Neuronal stem cell (in vitro differentiated cells): Measurements from ENCODE around the gene MUC20.
"Not testable (repeated sequence)": the region's sequence is repeated elsewhere in the genome, so short reads cannot be mapped to it uniquely, and the experiment has no call there.

Experiments
- DNase-seq: peaks from one replicate; pipeline ENCODE4 v3.0.0-alpha.2; 2013; ENCODE audit warnings: low spot score
- H2AFZ ChIP-seq: one replicate; pipeline ENCODE4 v1.6.1; 2013; ENCODE audit warnings: mild to moderate bottlenecking, low read length, inconsistent platforms
- H2AK5ac ChIP-seq: 2 replicates; pipeline ENCODE4 v1.6.1; 2013; ENCODE audit warnings: low read depth, mild to moderate bottlenecking, inconsistent platforms, low read length, moderate library complexity, mixed read lengths
- H2BK120ac ChIP-seq: 2 replicates; pipeline ENCODE4 v1.6.1; 2013; ENCODE audit warnings: low read depth, mild to moderate bottlenecking, inconsistent platforms, low read length, moderate library complexity, mixed read lengths
- H2BK12ac ChIP-seq: one replicate; pipeline ENCODE4 v1.6.1; 2013; ENCODE audit warnings: low read length, inconsistent platforms
- H2BK15ac ChIP-seq: 2 replicates; pipeline ENCODE4 v1.6.1; 2013; ENCODE audit warnings: mild to moderate bottlenecking, low read length, inconsistent platforms, mixed read lengths
- H2BK5ac ChIP-seq: one replicate; pipeline ENCODE4 v1.6.1; 2013; ENCODE audit warnings: inconsistent platforms, mild to moderate bottlenecking, low read length, moderate library complexity
- H3K14ac ChIP-seq: one replicate; pipeline ENCODE4 v1.6.1; 2013; ENCODE audit warnings: low read length, inconsistent platforms
- H3K18ac ChIP-seq: 2 replicates; pipeline ENCODE4 v1.6.1; 2013; ENCODE audit warnings: low read length, inconsistent platforms
- H3K23ac ChIP-seq: 2 replicates; pipeline ENCODE4 v1.6.1; 2013; ENCODE audit warnings: low read depth, mild to moderate bottlenecking, mixed read lengths, low read length, inconsistent platforms; ENCODE audit not compliant: poor library complexity
- H3K27ac ChIP-seq: replicated peaks from 3 replicates; pipeline ENCODE4 v1.5.1; 2013; ENCODE audit warnings: low read length, inconsistent platforms
- H3K27me3 ChIP-seq, 3 experiments: 2 replicates each; pipeline ENCODE4 v1.6.1; 2013; ENCODE audit warnings: low read length in 3 of 3, mild to moderate bottlenecking in 2 of 3, inconsistent platforms in 1 of 3, low read depth in 1 of 3, mixed read lengths in 1 of 3, moderate library complexity in 1 of 3; ENCODE audit not compliant: control insufficient read depth in 3 of 3, insufficient read depth in 3 of 3
- H3K36me3 ChIP-seq, 2 donors: replicated peaks in 1 of 2; 2 replicates each; pipeline ENCODE4 v1.6.1; 2013; ENCODE audit warnings: low read length in 2 of 2; ENCODE audit not compliant: control insufficient read depth in 2 of 2, insufficient read depth in 2 of 2
- H3K4ac ChIP-seq: 2 replicates; pipeline ENCODE4 v1.6.1; 2013; ENCODE audit warnings: inconsistent platforms, mild to moderate bottlenecking, low read length, moderate library complexity
- H3K4me1 ChIP-seq, 2 donors: 1 replicate in 1 of 2; 2 replicates in 1 of 2; pipeline ENCODE4 v1.6.1; 2013; ENCODE audit warnings: low read length in 2 of 2, low read depth in 1 of 2; ENCODE audit not compliant: control insufficient read depth in 2 of 2, insufficient read depth in 1 of 2
- H3K4me2 ChIP-seq: one replicate; pipeline ENCODE4 v1.6.1; 2013; ENCODE audit warnings: mild to moderate bottlenecking, low read length, inconsistent platforms; ENCODE audit not compliant: insufficient read depth, poor library complexity, severe bottlenecking
- H3K4me3 ChIP-seq, 2 donors: 2 replicates each; pipeline ENCODE4 v1.5.1; 2013; ENCODE audit warnings: low read length in 2 of 2, mild to moderate bottlenecking in 2 of 2, inconsistent platforms in 1 of 2, moderate library complexity in 1 of 2
- H3K79me1 ChIP-seq: one replicate; pipeline ENCODE4 v1.6.1; 2013; ENCODE audit warnings: low read depth, mild to moderate bottlenecking, inconsistent platforms, low read length, moderate library complexity
- H3K9ac ChIP-seq: one replicate; pipeline ENCODE4 v1.6.1; 2013; ENCODE audit warnings: mild to moderate bottlenecking, low read depth, low read length, inconsistent platforms; ENCODE audit not compliant: poor library complexity
- H3K9me3 ChIP-seq, 2 donors: replicated peaks in 1 of 2; 2 replicates each; pipeline versions ENCODE3 to v1.6.1; 2013; ENCODE audit warnings: low read length in 2 of 2, mild to moderate bottlenecking in 2 of 2, inconsistent platforms in 1 of 2, low read depth in 1 of 2, mixed read lengths in 1 of 2, moderate library complexity in 1 of 2; ENCODE audit not compliant: control insufficient read depth in 2 of 2, insufficient read depth in 1 of 2
- H4K8ac ChIP-seq: one replicate; pipeline ENCODE4 v1.6.1; 2013; ENCODE audit warnings: low read depth, mild to moderate bottlenecking, inconsistent platforms, low read length, moderate library complexity
- H4K91ac ChIP-seq: one replicate; pipeline ENCODE4 v1.6.1; 2013; ENCODE audit warnings: low read length, low read depth, mild to moderate bottlenecking, inconsistent platforms; ENCODE audit not compliant: poor library complexity
- WGBS, 2 donors: extraction: QIAGEN DNeasy Blood & Tissue Kit; methylation state at CpG; one replicate each; pipeline ENCODE4 v1.1.7; 2013; ENCODE audit warnings: missing lambda C conversion rate in 2 of 2, mixed read lengths in 1 of 2; ENCODE audit not compliant: insufficient read length in 2 of 2, insufficient replicate concordance in 1 of 2; ENCODE audit errors: extremely low coverage in 2 of 2; 5-methylcytosine and 5-hydroxymethylcytosine counted together

MUC20 gene

GRCh38 chr3:195773956-195774537 is 53.3 kb downstream of the MUC20 start:
- DNase-seq, result no peak
- no peaks in the 10 kb centered on the region for H3K36me3 ChIP-seq
- no peak overlapping the region for H2AK5ac ChIP-seq
- H2AFZ ChIP-seq, result no peak overlapping the region
- no peak overlapping the region for H2BK12ac ChIP-seq
- no peak overlapping the region for H4K8ac ChIP-seq
- H3K4me1 ChIP-seq, result peaks cover 0 to 2% of the 10 kb centered on the region in 2 donors
- peaks cover 1% of the 10 kb centered on the region for H3K79me1 ChIP-seq
- peaks cover 0 to 2% (median 0%) of the 10 kb centered on the region in 3 experiments for H3K27me3 ChIP-seq
- no peak overlapping the region for H3K9ac ChIP-seq
- H3K27ac ChIP-seq, result no peak overlapping the region
- no CpG with 5 or more reads among the region's 23 CpGs for WGBS, 2 donors
- no peaks in the 10 kb centered on the region for H3K9me3 ChIP-seq
- no peak overlapping the region for H2BK120ac ChIP-seq
- no peak overlapping the region for H3K23ac ChIP-seq
- no peak overlapping the region for H2BK5ac ChIP-seq
- H3K4ac ChIP-seq, result no peak overlapping the region
- peak overlapping the region; percentile 31 for H3K14ac ChIP-seq
- H3K4me2 ChIP-seq, result no peak overlapping the region
- no peak overlapping the region for H2BK15ac ChIP-seq
- H4K91ac ChIP-seq, result no peak overlapping the region
- H3K18ac ChIP-seq, result no peak overlapping the region
- H3K4me3 ChIP-seq, result no peak overlapping the region

- Histone ChIP-seq H3K18ac (peak overlapping the region; percentile 17), H3K79me1 (peaks cover 1% of the 10 kb centered on the region), H3K36me3 (no peaks in the 10 kb centered on the region), H3K4me3 (no peak overlapping the region), H2BK15ac (no peak overlapping the region), H3K4me2 (no peak overlapping the region), H4K91ac (no peak overlapping the region), H4K8ac (no peak overlapping the region), H3K27me3 (peaks cover 0 to 2% (median 0%) of the 10 kb centered on the region in 3 experiments), H2AK5ac (no peak overlapping the region), H3K9me3 (no peaks in the 10 kb centered on the region), H2BK12ac (no peak overlapping the region), H3K23ac (no peak overlapping the region), H3K27ac (no peak overlapping the region), H2BK120ac (no peak overlapping the region), H3K4me1 (peaks cover 0 to 2% of the 10 kb centered on the region in 2 donors), H2BK5ac (no peak overlapping the region), H3K14ac (no peak overlapping the region), H2AFZ (no peak overlapping the region), H3K9ac (no peak overlapping the region), H3K4ac (no peak overlapping the region)
- DNase-seq, result peak; percentile 18
- WGBS, 2 donors, result no CpG with 5 or more reads among the region's 13 CpGs
These were observed 54.1 kb downstream of the MUC20 start for GRCh38 chr3:195774917-195775316.

DNA sequence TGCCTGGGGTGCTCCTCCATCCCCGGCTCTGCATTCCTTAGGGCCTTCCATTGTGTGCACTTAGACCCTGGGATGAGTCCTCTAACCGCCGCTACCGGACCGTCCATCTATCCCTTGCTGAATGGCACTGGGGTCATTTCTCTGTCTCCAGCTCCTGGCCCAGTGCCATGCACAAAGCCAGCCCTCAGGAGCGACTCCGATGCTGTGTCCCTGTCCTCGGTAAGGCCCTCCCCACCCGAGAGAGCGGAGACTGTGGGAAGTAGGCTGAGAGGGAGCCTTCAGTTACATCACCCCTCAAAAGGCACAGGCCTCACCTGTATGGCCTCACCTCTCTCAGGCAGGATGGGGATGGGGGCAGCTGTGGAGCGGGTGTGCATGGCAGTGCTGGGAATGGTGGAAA is 57.2 kb downstream of the MUC20 start:
- Histone ChIP-seq H3K79me1 (no peaks in the 10 kb centered on the region), H3K14ac (no peak overlapping the region), H4K91ac (no peak overlapping the region), H2AK5ac (no peak overlapping the region), H2BK5ac (no peak overlapping the region), H3K4me2 (no peak overlapping the region), H2BK15ac (no peak overlapping the region), H3K27me3 (no peaks in the 10 kb centered on the region), H3K18ac (peak overlapping the region; percentile 57), H3K36me3 (no peaks in the 10 kb centered on the region), H2AFZ (no peak overlapping the region), H3K4ac (peak overlapping the region; percentile 55), H2BK12ac (no peak overlapping the region), H2BK120ac (no peak overlapping the region), H3K9me3 (no peaks in the 10 kb centered on the region), H3K9ac (peak overlapping the region; percentile 66), H3K27ac (no peak overlapping the region), H3K4me1 (peaks cover 0 to 2% of the 10 kb centered on the region in 2 donors), H3K4me3 (no peak overlapping the region), H3K23ac (no peak overlapping the region), H4K8ac (no peak overlapping the region)
- no CpG with 5 or more reads among the region's 11 CpGs for WGBS, 2 donors
- no peak for DNase-seq

DNA sequence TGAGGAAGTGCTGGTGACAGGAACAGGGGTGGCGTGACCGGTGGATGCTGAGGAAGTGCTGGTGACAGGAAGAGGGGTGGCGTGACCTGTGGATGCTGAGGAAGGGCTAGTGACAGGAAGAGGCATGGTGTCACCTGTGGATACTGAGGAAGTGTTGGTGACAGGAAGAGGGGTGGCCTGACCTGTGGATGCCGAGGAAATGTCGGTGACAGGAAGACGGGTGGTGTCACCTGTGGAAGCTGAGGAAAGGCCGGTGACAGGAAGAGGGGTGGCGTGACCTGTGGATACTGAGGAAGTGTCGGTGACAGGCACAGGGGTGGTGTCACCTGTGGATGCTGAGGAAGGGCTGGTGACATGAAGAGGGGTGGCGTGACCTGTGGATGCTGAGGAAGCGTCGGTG is 60.5 kb downstream of the MUC20 start:
- not testable (repeated sequence) for H3K23ac ChIP-seq, H3K27ac ChIP-seq, H4K91ac ChIP-seq, H3K4me2 ChIP-seq, H2BK120ac ChIP-seq, H3K9ac ChIP-seq, H2AK5ac ChIP-seq, H3K4ac ChIP-seq, H3K27me3 ChIP-seq, H2AFZ ChIP-seq, H4K8ac ChIP-seq, H3K14ac ChIP-seq, H3K79me1 ChIP-seq, H3K9me3 ChIP-seq, H2BK12ac ChIP-seq, H3K36me3 ChIP-seq, H3K4me1 ChIP-seq, H2BK5ac ChIP-seq, DNase-seq, H2BK15ac ChIP-seq, H3K18ac ChIP-seq, H3K4me3 ChIP-seq
- no CpG with 5 or more reads among the region's 12 CpGs for WGBS, 2 donors
